Body of pancreas (tissue), 4 donors: ENCODE results near the gene IQGAP2. TPM values are rescaled to one million over a fixed set of nuclear protein-coding genes. Genes with fewer than 3 reads are reported as not detected.

ENCODE experiments used
- ATAC-seq: fragments of 150-250 bp; one replicate; pipeline ENCODE4 v1.9.1; 2016
- DNase-seq, 4 donors: peaks; one replicate each; pipeline ENCODE4 v3.0.0-alpha.2; 2019
- H3K27ac ChIP-seq, 4 donors: fragments of 200-600 bp; sonication (generic); 1 replicate in 3 of 4; 2 replicates in 1 of 4; pipeline versions ENCODE4 v1.5.1 to v1.6.1; 2016 to 2019; ENCODE audit warnings: mild to moderate bottlenecking in 1 of 4, mixed read lengths in 1 of 4, moderate library complexity in 1 of 4
- H3K27me3 ChIP-seq, 2 donors: fragments of 200-600 bp; sonication (generic); one replicate each; pipeline ENCODE4 v1.6.0; 2016; ENCODE audit warnings: mild to moderate bottlenecking in 1 of 2
- H3K36me3 ChIP-seq, 2 donors: fragments of 200-600 bp; sonication (generic); replicated peaks in 1 of 2; 2 replicates each; pipeline ENCODE4 v1.5.1; 2016; ENCODE audit warnings: low read depth in 2 of 2; ENCODE audit not compliant: insufficient read depth in 1 of 2
- H3K4me1 ChIP-seq: fragments of 200-600 bp; sonication (generic); one replicate; pipeline ENCODE4 v1.6.0; 2016
- H3K4me3 ChIP-seq, 2 donors: fragments of 200-600 bp; sonication (generic); 1 replicate in 1 of 2; 2 replicates in 1 of 2; pipeline ENCODE4 v1.5.1; 2016 to 2019
- H3K9me3 ChIP-seq, 3 donors: fragments of 200-600 bp; sonication (generic); 1 replicate in 2 of 3; 2 replicates in 1 of 3; pipeline ENCODE4 v1.5.1; 2016
- POLR2A ChIP-seq, 3 donors: fragments of 450-650 bp; IDR thresholded peaks; one replicate each; pipeline ENCODE4 v1.6.1; 2016; ENCODE audit warnings: antibody characterized with exemption in 3 of 3, mild to moderate bottlenecking in 2 of 3
- WGBS, 2 donors: methylation state at CpG; one replicate each; pipeline ENCODE4 v1.1.5; 2017; 5-methylcytosine and 5-hydroxymethylcytosine counted together
- intact Hi-C: fragments of 100-400 bp; cut with DNase I; formaldehyde crosslinking; loops from one replicate; pipeline ENCODE4 v1.15.1; 2023
- total RNA-seq, 2 donors: library from RNA; depleted of rRNA; stranded (reverse); fragments of >200 nt; gene quantifications; one replicate each; pipeline ENCODE4 v1.1.0, GENCODE V29; 2016
- TF ChIP-seq, protein P1 (sequence below), 7 experiments: fragments of 450-650 bp in 4 of 7; fragments of 200-600 bp in 3 of 7; sonication (generic) in 3 of 7; IDR thresholded peaks; one replicate each; pipeline ENCODE4 v1.5.1; 2016 to 2019; ENCODE audit warnings: antibody characterized with exemption in 7 of 7

Gene IQGAP2
- total RNA-seq, 2 donors from 2014 or later = 41.2 to 49.5 TPM

DNA sequence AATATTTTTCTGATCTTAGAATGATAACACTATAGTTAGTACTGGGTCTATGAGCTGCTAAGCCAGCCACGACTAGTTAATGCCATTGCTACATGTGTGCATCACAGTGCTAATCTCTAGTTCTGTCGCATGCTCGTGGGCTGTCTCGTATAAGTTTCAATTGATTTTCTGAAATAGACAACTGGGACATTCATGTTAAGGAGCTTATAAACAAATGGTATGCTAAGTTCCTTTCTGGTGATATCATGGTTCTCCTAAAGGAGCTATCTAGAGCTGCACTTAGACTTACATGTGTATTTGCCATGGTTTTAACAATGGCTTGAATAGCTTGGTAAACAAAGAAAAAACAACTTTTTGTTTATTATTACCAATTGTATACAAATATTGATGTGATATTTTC lies 173.9 kb downstream of the IQGAP2 start:
- Histone ChIP-seq H3K36me3 (no peaks in the 10 kb centered on the region), H3K4me1 (peaks cover 16% of the 10 kb centered on the region), H3K9me3 (no peaks in the 10 kb centered on the region), H3K4me3 (no peak overlapping the region), H3K27me3 (no peaks in the 10 kb centered on the region), H3K27ac (no peak overlapping the region)
- no peak for TF ChIP-seq POLR2A (IDR thresholded peaks at IDR 0.05)
- TF ChIP-seq, protein P1, sequence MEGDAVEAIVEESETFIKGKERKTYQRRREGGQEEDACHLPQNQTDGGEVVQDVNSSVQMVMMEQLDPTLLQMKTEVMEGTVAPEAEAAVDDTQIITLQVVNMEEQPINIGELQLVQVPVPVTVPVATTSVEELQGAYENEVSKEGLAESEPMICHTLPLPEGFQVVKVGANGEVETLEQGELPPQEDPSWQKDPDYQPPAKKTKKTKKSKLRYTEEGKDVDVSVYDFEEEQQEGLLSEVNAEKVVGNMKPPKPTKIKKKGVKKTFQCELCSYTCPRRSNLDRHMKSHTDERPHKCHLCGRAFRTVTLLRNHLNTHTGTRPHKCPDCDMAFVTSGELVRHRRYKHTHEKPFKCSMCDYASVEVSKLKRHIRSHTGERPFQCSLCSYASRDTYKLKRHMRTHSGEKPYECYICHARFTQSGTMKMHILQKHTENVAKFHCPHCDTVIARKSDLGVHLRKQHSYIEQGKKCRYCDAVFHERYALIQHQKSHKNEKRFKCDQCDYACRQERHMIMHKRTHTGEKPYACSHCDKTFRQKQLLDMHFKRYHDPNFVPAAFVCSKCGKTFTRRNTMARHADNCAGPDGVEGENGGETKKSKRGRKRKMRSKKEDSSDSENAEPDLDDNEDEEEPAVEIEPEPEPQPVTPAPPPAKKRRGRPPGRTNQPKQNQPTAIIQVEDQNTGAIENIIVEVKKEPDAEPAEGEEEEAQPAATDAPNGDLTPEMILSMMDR (IDR thresholded peaks at IDR 0.05) = no peak
- WGBS, 2 donors = 81 to 86% methylated on average over 4 of the region's 4 CpGs
- intact Hi-C loops = no loop called here
- ATAC-seq (no peak), DNase-seq (no peak)

DNA sequence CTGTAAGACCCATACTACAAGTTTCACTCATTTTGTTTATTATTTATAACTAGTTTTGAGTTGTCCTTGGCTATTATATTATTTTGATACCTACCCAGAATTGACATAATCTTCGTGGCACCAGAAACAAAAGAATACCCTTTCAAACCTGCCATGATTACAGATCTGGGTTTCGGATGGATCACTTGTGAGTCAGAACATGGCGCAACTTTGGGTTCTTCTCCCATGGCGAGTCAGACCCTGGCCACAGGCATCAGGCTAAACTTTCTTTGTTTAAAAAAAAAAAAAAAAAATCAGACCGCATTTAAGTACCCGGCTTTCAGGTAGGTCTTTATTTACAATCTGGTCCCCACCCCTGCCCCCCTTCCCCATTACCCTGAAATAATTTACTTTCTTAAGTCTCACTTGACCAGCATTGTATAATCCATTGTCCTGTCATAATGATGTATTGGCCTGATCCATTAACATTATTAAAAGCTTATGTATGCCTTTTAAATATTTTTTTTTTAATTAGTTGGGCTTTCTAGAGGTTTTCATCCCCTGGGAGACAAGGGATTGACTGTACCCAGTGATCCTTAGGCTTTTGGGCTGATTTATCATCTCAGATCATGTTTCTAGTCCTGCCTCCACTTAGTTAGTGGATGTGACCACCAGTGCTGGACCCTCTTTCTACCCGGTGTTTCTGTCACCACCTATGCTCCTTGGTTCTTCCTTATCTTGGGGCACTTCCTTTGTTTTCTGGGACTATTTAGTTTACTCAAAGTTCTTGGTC lies 176.3 kb downstream of the IQGAP2 start:
- no peak for ATAC-seq
- H3K4me1 ChIP-seq = peaks cover 31% of the 10 kb centered on the region
- intact Hi-C loops = no loop called here

DNA sequence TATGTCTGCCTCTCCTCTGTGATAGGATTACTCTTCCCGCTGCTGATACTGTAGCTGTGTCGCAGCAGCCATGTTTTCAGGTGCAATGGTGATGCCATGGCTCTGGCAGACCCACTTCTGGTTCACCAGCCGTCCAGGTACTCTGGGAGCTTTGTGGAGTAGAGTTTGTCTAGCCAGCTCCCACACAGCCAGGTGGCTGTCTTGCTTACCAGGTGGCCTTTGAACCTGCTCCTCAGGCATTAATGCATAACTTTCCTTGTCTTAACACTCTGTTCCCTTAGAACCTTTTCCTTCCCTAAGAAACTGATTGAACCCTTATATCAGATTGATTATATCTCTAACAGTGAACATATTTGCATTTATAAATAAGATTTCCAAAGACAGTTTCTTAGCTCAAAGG lies 177.9 kb downstream of the IQGAP2 start:
- ATAC-seq = no peak

More for the DNA sequence above, 176.3 kb downstream of the IQGAP2 start:
- H3K9me3 ChIP-seq = no peaks in the 10 kb centered on the region
- H3K36me3 ChIP-seq = no peaks in the 10 kb centered on the region
- H3K4me3 ChIP-seq = no peak overlapping the region
- no peaks in the 10 kb centered on the region for H3K27me3 ChIP-seq
- 81 to 99% methylated on average over 7 of the region's 7 CpGs for WGBS, 2 donors
- TF ChIP-seq POLR2A (IDR thresholded peaks at IDR 0.05) = no peak
- TF ChIP-seq, protein P1 (IDR thresholded peaks at IDR 0.05) = no peak
- H3K27ac ChIP-seq = no peak overlapping the region
- no peak for DNase-seq

DNA sequence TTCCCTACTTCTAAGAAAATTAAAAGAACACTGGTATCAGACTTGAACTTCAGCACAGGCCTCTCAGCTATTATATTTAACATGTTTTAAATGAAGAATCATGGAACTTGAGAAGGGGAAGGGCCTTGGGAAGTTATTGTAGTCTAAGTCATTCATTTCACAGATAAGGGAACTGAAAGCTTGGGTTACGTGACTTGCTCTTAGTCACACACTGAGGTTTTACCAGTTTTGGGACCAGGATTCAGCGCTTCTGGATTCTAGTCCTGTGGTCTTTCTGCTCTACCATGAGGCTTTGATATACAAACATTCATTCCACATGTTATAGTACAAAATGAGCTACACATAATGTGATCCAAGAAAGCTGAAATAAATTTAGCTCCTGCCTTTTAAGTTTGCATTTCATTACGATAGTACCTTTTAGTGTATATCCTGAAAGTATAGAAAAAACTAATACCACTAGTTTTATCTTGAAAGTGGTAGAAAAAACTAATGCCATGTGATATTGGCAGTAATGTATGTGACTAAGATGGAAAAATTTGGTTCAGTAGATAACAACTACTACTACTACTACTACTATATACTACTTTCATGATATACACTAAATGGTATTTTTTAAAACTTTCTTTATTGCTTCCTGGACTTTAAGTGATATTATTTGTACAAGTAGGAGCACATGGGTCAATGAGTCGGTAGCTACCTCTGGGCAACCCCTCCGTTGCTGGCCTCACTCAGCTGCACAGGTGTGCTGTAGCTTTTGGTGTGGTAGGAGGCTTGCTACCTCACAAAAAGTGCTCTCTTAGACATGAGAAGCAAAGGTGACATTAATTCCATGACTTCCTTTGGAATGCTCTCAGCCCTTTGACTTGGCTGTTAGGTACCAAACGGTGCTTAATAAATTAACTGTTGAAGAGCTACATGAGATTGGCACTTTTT lies 179.4 kb downstream of the IQGAP2 start:
- H3K4me3 ChIP-seq = no peak overlapping the region
- WGBS, 2 donors = 38 to 39% methylated on average over 6 of the region's 6 CpGs
- intact Hi-C loops = no loop called here
- H3K27ac ChIP-seq = peak overlapping the region in 2 of 4 donors; percentile 33 to 74
- H3K27me3 ChIP-seq = no peaks in the 10 kb centered on the region
- peak in 1 of 4 donors; percentile 51 for DNase-seq
- no peaks in the 10 kb centered on the region for H3K9me3 ChIP-seq
- TF ChIP-seq POLR2A (IDR thresholded peaks at IDR 0.05) = no peak
- TF ChIP-seq, protein P1 (IDR thresholded peaks at IDR 0.05) = no peak
- H3K4me1 ChIP-seq = peaks cover 31% of the 10 kb centered on the region
- peak; percentile 54 for ATAC-seq
- no peaks in the 10 kb centered on the region for H3K36me3 ChIP-seq

More for the DNA sequence above, 177.9 kb downstream of the IQGAP2 start:
- no peaks in the 10 kb centered on the region for H3K9me3 ChIP-seq
- WGBS, 2 donors = 71 to 81% methylated on average over 3 of the region's 3 CpGs
- no peak for TF ChIP-seq POLR2A (IDR thresholded peaks at IDR 0.05)
- TF ChIP-seq, protein P1 (IDR thresholded peaks at IDR 0.05) = no peak
- intact Hi-C loops = no loop called here
- no peaks in the 10 kb centered on the region for H3K36me3 ChIP-seq
- peaks cover 31% of the 10 kb centered on the region for H3K4me1 ChIP-seq
- H3K27me3 ChIP-seq = no peaks in the 10 kb centered on the region
- no peak overlapping the region for H3K4me3 ChIP-seq
- H3K27ac ChIP-seq = peak overlapping the region in 2 of 4 donors; percentile 13 to 74
- peak in 1 of 4 donors; percentile 22 for DNase-seq
